Measurements from ENCODE around the gene DRAM1.

DNA sequence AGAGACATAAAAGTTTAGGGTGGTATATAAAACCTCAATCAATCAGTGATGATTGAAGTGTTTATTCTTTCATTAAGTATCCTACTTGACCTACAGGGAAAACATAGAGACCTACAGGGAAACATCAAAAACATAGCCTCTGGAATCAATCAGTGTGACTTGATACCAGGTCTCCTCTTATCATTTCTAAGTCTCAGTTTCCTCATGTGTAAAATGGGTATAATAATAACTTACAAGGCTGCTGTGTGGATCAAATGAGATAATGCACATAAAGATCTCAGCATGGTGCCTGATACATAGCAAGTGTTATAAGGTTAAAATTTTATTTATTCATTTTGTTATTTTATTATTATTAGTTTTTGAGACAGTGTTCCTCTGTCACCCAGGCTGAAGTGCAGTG is 24.4 kb upstream of the DRAM1 start:
- TF ChIP-seq POLR2A (IDR thresholded peaks at IDR 0.05; ENCODE audit: low read length) (no peak), GATA1 (IDR thresholded peaks at IDR 0.05; ENCODE audit: low read depth, low read length) (no peak)

All from erythroblast (primary cell).